Measurements from ENCODE around the gene FAM227A. TPM values are rescaled to one million over a fixed set of nuclear protein-coding genes. Genes with fewer than 3 reads are reported as not detected.

Gene FAM227A
- total and polyA plus RNA-seq, 2 of the 13 experiments (the other 11 are each of a cell fraction or from before 2014, with no cell fraction given): 1.0 to 1.5 TPM

DNA sequence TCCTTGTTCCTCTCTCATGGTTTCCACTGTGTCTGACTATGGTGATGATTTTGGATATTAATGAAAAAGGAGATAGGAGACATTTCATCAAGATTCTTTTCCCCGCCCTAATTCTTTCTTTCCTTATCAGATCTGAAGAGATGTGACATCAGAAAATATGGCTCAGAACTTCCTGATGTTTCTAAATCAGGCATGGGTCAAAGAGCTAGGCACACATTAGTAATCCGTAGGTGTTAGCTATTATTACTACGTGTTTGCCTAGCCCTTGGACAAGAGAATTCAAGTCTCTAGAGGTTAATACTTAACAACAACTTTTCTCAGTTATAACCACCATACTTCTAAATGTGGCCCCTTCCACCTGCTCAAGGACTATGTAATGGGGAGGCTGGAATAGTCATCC, 38.7 kb upstream of the FAM227A start:
- H3K27ac ChIP-seq (ENCODE audit: extremely low read length, insufficient read depth, low read length): no peak overlapping the region
- H3K4me3 ChIP-seq (replicated peaks in 1 of 3; ENCODE audit: insufficient read depth in 1 of 3, low read depth in 2 of 3, low read length in 3 of 3): no peak overlapping the region
- H3K4me2 ChIP-seq (ENCODE audit: low read depth, low read length): no peak overlapping the region
- no peak for DNase-seq (ENCODE audit: low spot score)
- no peak for ATAC-seq
- H3K36me3 ChIP-seq (replicated peaks in 1 of 2; ENCODE audit: control insufficient read depth in 1 of 2, insufficient read depth in 2 of 2, low read length in 2 of 2): peaks cover 0 to 3% of the 10 kb centered on the region in 2 experiments; a peak in 2 of 5 replicates
- no peaks in the 10 kb centered on the region; a peak in 1 of 5 replicates for H3K27me3 ChIP-seq (ENCODE audit: control insufficient read depth in 1 of 2, insufficient read depth in 2 of 2, low read length in 2 of 2)
- H4K20me1 ChIP-seq (ENCODE audit: insufficient read depth, low read length): peaks cover 5% of the 10 kb centered on the region; the same call in 1 of the 2 replicates
- no peaks in the 10 kb centered on the region for H3K9me3 ChIP-seq (ENCODE audit: low read length)
- ChIA-PET POLR2A (interaction anchor here (9.9 kb wide), 1 partner anchor 12 kb away, joined by 102 read pairs; the partner anchor contains the start of gene TOMM22), CTCF (ENCODE audit: low intra/inter-chr PET ratio, low total read pairs) (no interaction called here)
- in situ Hi-C loops (cut with HindIII; ENCODE audit: extremely low pct_ligation_motif_present, low pct_unique_long_range_greater_than_20kb): no loop called here
- H2AFZ ChIP-seq (ENCODE audit: low read length): no peak overlapping the region
- no peak overlapping the region for H3K9ac ChIP-seq (ENCODE audit: insufficient read depth, low read depth, low read length)
- H3K79me2 ChIP-seq (ENCODE audit: insufficient read depth, low read length): peaks cover 58% of the 10 kb centered on the region
- BruUV-seq (replicated peaks): no TSS peak
- H3K4me1 ChIP-seq (ENCODE audit: insufficient read depth, low read length): peaks cover 69% of the 10 kb centered on the region
- TF ChIP-seq CREB3 (CRISPR knock-in tag; IDR thresholded peaks at IDR 0.05): no peak
- no peak for TF ChIP-seq ZNF639 (CRISPR knock-in tag; conservative IDR thresholded peaks at IDR 0.05)
- no peak for TF ChIP-seq IRX3 (CRISPR knock-in tag; IDR thresholded peaks at IDR 0.05; ENCODE audit: borderline replicate concordance, low read depth)
- no peak for TF ChIP-seq AKAP8 (CRISPR knock-in tag; IDR thresholded peaks at IDR 0.05)
- TF ChIP-seq KMT2A (CRISPR knock-in tag; IDR thresholded peaks at IDR 0.05): no peak
- no peak for TF ChIP-seq ZNF253 (CRISPR knock-in tag; IDR thresholded peaks at IDR 0.05; ENCODE audit: borderline replicate concordance)
- TF ChIP-seq SMARCE1 (IDR thresholded peaks at IDR 0.05; ENCODE audit: borderline replicate concordance): no peak
- no peak for FAIRE-seq
- 95% methylated on average over 3 of the region's 3 CpGs for WGBS (ENCODE audit: low lambda C conversion rate)
- intact Hi-C loops (cut with micrococcal nuclease; ENCODE audit: unreplicated experiment): no loop called here

Data from HepG2 (cell line).